SK-N-SH (cell line): ENCODE data around the gene SHANK2. TPM values are rescaled to one million over a fixed set of nuclear protein-coding genes. Genes with fewer than 3 reads are reported as not detected.

Experiments
- CTCF ChIA-PET: fragments of 300-600, 350-600 bp; formaldehyde crosslinking; extraction: SDS; loops from one replicate; lab custom pipeline; 2021; lab: Yijun Ruan, JAX
- POLR2A ChIA-PET: fragments of 350-600 bp; sonication (Branson Sonifier 250); formaldehyde crosslinking; extraction: SDS; loops from one replicate; lab custom pipeline; 2020; ENCODE audit warnings: antibody characterized with exemption, inconsistent platforms; lab: Yijun Ruan, JAX
- DNase-seq: peaks from one replicate; pipeline ENCODE4 v3.0.0; 2012
- H2AFZ ChIP-seq: fragments of 200-600 bp; sonication (generic); 2 replicates; pipeline ENCODE4 v1.8.1; 2016; ENCODE audit warnings: antibody characterized with exemption, mild to moderate bottlenecking, low read depth
- H3F3A ChIP-seq: fragments of 200-600 bp; sonication (generic); replicated peaks from 2 replicates; pipeline ENCODE3; 2016; ENCODE audit warnings: antibody characterized with exemption, mild to moderate bottlenecking; ENCODE audit not compliant: insufficient read depth
- H3K27ac ChIP-seq, 2 experiments: fragments of 200-500 bp in 1 of 2; fragments of 200-600 bp in 1 of 2; sonication (Bioruptor generic) in 1 of 2; sonication (generic), shearing (Covaris generic) in 1 of 2; 2 replicates each; pipeline versions ENCODE4 v1.5.1 to v1.6.1; 2014 to 2016; ENCODE audit warnings: low read depth in 2 of 2, inconsistent platforms in 1 of 2, low read length in 1 of 2, mild to moderate bottlenecking in 1 of 2, mixed read lengths in 1 of 2
- H3K27me3 ChIP-seq: fragments of 200-600 bp; sonication (generic), shearing (Covaris generic); 2 replicates; pipeline ENCODE4 v1.6.1; 2016; ENCODE audit warnings: mixed run types; ENCODE audit not compliant: insufficient read depth
- H3K36me3 ChIP-seq, 2 experiments: fragments of 200-500 bp in 1 of 2; fragments of 200-600 bp in 1 of 2; sonication (Bioruptor generic) in 1 of 2; sonication (generic) in 1 of 2; replicated peaks in 1 of 2; 2 replicates each; pipeline versions ENCODE3 to v1.5.1; 2014 to 2016; ENCODE audit warnings: low read length in 1 of 2, mild to moderate bottlenecking in 1 of 2; ENCODE audit not compliant: insufficient read depth in 2 of 2, control insufficient read depth in 1 of 2
- H3K4me1 ChIP-seq, 2 experiments: fragments of 200-500 bp in 1 of 2; fragments of 200-600 bp in 1 of 2; sonication (Bioruptor generic) in 1 of 2; sonication (generic), shearing (Covaris generic) in 1 of 2; 2 replicates each; pipeline versions ENCODE4 v1.5.1 to v1.6.1; 2014 to 2016; ENCODE audit warnings: low read depth in 1 of 2, low read length in 1 of 2, mixed run types in 1 of 2; ENCODE audit not compliant: insufficient read depth in 2 of 2, control insufficient read depth in 1 of 2
- H3K4me2 ChIP-seq: fragments of 200-600 bp; sonication (generic), shearing (Covaris generic); 2 replicates; pipeline ENCODE4 v1.6.1; 2017; ENCODE audit warnings: mixed run types
- H3K4me3 ChIP-seq, 2 experiments: fragments of 200-500 bp in 1 of 2; fragments of 200-600 bp in 1 of 2; sonication (Bioruptor generic) in 1 of 2; sonication (generic), shearing (Covaris generic) in 1 of 2; 2 replicates each; pipeline versions ENCODE4 v1.5.1 to v1.8.1; 2014 to 2016; ENCODE audit warnings: low read depth in 2 of 2, inconsistent platforms in 1 of 2, low read length in 1 of 2, mild to moderate bottlenecking in 1 of 2, mixed read lengths in 1 of 2, moderate library complexity in 1 of 2
- H3K79me2 ChIP-seq: fragments of 200-600 bp; sonication (generic); 2 replicates; pipeline ENCODE4 v1.8.1; 2017; ENCODE audit warnings: mild to moderate bottlenecking; ENCODE audit not compliant: insufficient read depth
- H3K9ac ChIP-seq: fragments of 200-600 bp; sonication (generic); 2 replicates; pipeline ENCODE4 v1.6.1; 2017; ENCODE audit warnings: mixed run types
- H3K9me2 ChIP-seq: fragments of 200-600 bp; sonication (generic); 2 replicates; pipeline ENCODE4 v1.6.1; 2017; ENCODE audit warnings: mixed run types
- H3K9me3 ChIP-seq: fragments of 200-600 bp; sonication (generic); 2 replicates; pipeline ENCODE4 v1.6.1; 2017; ENCODE audit warnings: mixed run types, mild to moderate bottlenecking, moderate library complexity
- H4K20me1 ChIP-seq: fragments of 200-600 bp; sonication (generic); 2 replicates; pipeline ENCODE4 v1.6.1; 2017; ENCODE audit warnings: mild to moderate bottlenecking, mixed run types; ENCODE audit not compliant: insufficient read depth
- ELF1 ChIP-seq: IDR thresholded peaks from 2 replicates; pipeline ENCODE4 v1.4.0; 2012
- EZH2phosphoT487 ChIP-seq: fragments of 200-600 bp; sonication (generic); IDR thresholded peaks from 2 replicates; pipeline ENCODE4 v1.6.1; 2017; ENCODE audit warnings: low read depth, mixed run types, mild to moderate bottlenecking, antibody characterized with exemption, moderate library complexity, borderline replicate concordance
- FOSL2 ChIP-seq: IDR thresholded peaks from 2 replicates; pipeline ENCODE4 v1.4.0; 2012; ENCODE audit warnings: low read depth, mild to moderate bottlenecking, moderate library complexity, borderline replicate concordance
- FOXM1 ChIP-seq: IDR thresholded peaks from 2 replicates; pipeline ENCODE4 v1.4.0; 2012; ENCODE audit warnings: low read depth, mild to moderate bottlenecking
- GABPA ChIP-seq: IDR thresholded peaks from 2 replicates; pipeline ENCODE4 v1.4.0; 2012; ENCODE audit warnings: low read depth, mild to moderate bottlenecking
- GATA2 ChIP-seq: sonication (generic); formaldehyde crosslinking; IDR thresholded peaks from 2 replicates; pipeline ENCODE4 v1.5.0; 2020; ENCODE audit warnings: mild to moderate bottlenecking, missing genetic modification reagents
- MEF2A ChIP-seq: IDR thresholded peaks from 2 replicates; pipeline ENCODE4 v1.4.0; 2012; ENCODE audit warnings: low read depth, borderline replicate concordance
- MXI1 ChIP-seq: IDR thresholded peaks from 2 replicates; pipeline ENCODE4 v1.6.1; 2012; ENCODE audit warnings: mild to moderate bottlenecking, low read depth, low read length, improper control_type of control experiment
- NFIC ChIP-seq: IDR thresholded peaks from 2 replicates; pipeline ENCODE4 v1.4.0; 2012; ENCODE audit warnings: borderline replicate concordance
- NRF1 ChIP-seq: IDR thresholded peaks from 2 replicates; pipeline ENCODE4 v1.6.1; 2012; ENCODE audit warnings: low read depth, mild to moderate bottlenecking, low read length
- PBX3 ChIP-seq: IDR thresholded peaks from 2 replicates; pipeline ENCODE4; 2012
- POLR2AphosphoS5 ChIP-seq: IDR thresholded peaks from 2 replicates; pipeline ENCODE4 v1.6.1; 2012; ENCODE audit warnings: low read depth, low read length
- RAD21 ChIP-seq: IDR thresholded peaks from 2 replicates; pipeline ENCODE4 v1.6.1; 2012; ENCODE audit warnings: mild to moderate bottlenecking, low read length
- SIN3A ChIP-seq: IDR thresholded peaks from 2 replicates; pipeline ENCODE4 v1.6.1; 2012; ENCODE audit warnings: low read depth, mild to moderate bottlenecking, low read length, moderate library complexity, borderline replicate concordance
- TAF1 ChIP-seq: IDR thresholded peaks from 2 replicates; pipeline ENCODE4 v1.6.1; 2012; ENCODE audit warnings: low read depth, mild to moderate bottlenecking, low read length, moderate library complexity, borderline replicate concordance
- TEAD4 ChIP-seq: IDR thresholded peaks from 2 replicates; pipeline ENCODE4 v1.4.0; 2012; ENCODE audit warnings: mild to moderate bottlenecking, borderline replicate concordance; ENCODE audit not compliant: insufficient read depth
- USF1 ChIP-seq: IDR thresholded peaks from 2 replicates; pipeline ENCODE4 v1.4.0; 2012; ENCODE audit warnings: low read depth, borderline replicate concordance
- USF2 ChIP-seq: fragments of 150-350 bp; IDR thresholded peaks from 2 replicates; pipeline ENCODE4 v1.6.1; 2017; ENCODE audit warnings: antibody characterized with exemption, low read length, low read depth, borderline replicate concordance
- YY1 ChIP-seq: IDR thresholded peaks from 2 replicates; pipeline ENCODE4 v1.4.0; 2012; ENCODE audit warnings: low read depth, mild to moderate bottlenecking
- ZBTB33 ChIP-seq: IDR thresholded peaks from 2 replicates; pipeline ENCODE4 v1.4.0; 2012; ENCODE audit warnings: low read depth, borderline replicate concordance
- WGBS: methylation state at CpG from one replicate; pipeline ENCODE4 v1.1.6; 2017; ENCODE audit warnings: low lambda C conversion rate; 5-methylcytosine and 5-hydroxymethylcytosine counted together
- polyA plus RNA-seq, 3 experiments: library from polyadenylated mRNA; depleted of rRNA; stranded (reverse); fragments of >200 nt; gene quantifications; 2 replicates each; pipeline ENCODE4 v1.2.3, GENCODE V29; 2012

Gene SHANK2
- polyA plus RNA-seq, 1 of the 3 experiments (the other 2 are of a cell fraction), result under 0.01 TPM

GRCh38 chr11:71202966-71203365 lies 49.4 kb downstream of the SHANK2 start:
- no peak overlapping the region for H2AFZ ChIP-seq
- H3K4me3 ChIP-seq, result no peak overlapping the region
- POLR2A ChIA-PET, result no interaction called here
- H3K9me2 ChIP-seq, result no peaks in the 10 kb centered on the region
- DNase-seq, result no peak
- H3F3A ChIP-seq, result no peaks in the 10 kb centered on the region
- H3K27ac ChIP-seq, result no peak overlapping the region
- no peak overlapping the region for H3K4me2 ChIP-seq
- 55% methylated on average over 3 of the region's 4 CpGs for WGBS
- no peaks in the 10 kb centered on the region for H3K27me3 ChIP-seq
- H3K79me2 ChIP-seq, result no peaks in the 10 kb centered on the region
- H4K20me1 ChIP-seq, result no peaks in the 10 kb centered on the region
- no peak for TF ChIP-seq POLR2AphosphoS5
- no peak for TF ChIP-seq ZBTB33
- no peak for TF ChIP-seq GABPA
- no peak for TF ChIP-seq EZH2phosphoT487
- no peak for TF ChIP-seq USF1
- TF ChIP-seq FOSL2, result no peak
- no peak for TF ChIP-seq PBX3
- no peak for TF ChIP-seq NFIC
- no peak for TF ChIP-seq RAD21
- TF ChIP-seq MXI1, result no peak
- no peak for TF ChIP-seq TAF1
- no peak for TF ChIP-seq TEAD4
- TF ChIP-seq FOXM1, result no peak
- TF ChIP-seq YY1, result no peak
- TF ChIP-seq USF2, result no peak
- TF ChIP-seq SIN3A, result no peak
- TF ChIP-seq ELF1, result no peak
- TF ChIP-seq NRF1, result no peak
- no peak for TF ChIP-seq MEF2A
- no peak for TF ChIP-seq GATA2 (CRISPR knock-in tag)
- H3K9me3 ChIP-seq, result no peaks in the 10 kb centered on the region
- no peaks in the 10 kb centered on the region for H3K4me1 ChIP-seq
- H3K9ac ChIP-seq, result no peak overlapping the region
- CTCF ChIA-PET, result no interaction called here
- H3K36me3 ChIP-seq, result no peaks in the 10 kb centered on the region
